ENCODE measurements around the gene NSUN2. TPM values are rescaled to one million over a fixed set of nuclear protein-coding genes. Genes with fewer than 3 reads are reported as not detected.

Gene NSUN2
- total RNA-seq, 1 donor from 2014 or later, result 34.4 TPM

- intact Hi-C loops (cut with micrococcal nuclease), result no loop called here
- Histone ChIP-seq H3K4me1 (no peaks in the 10 kb centered on the region), H3K27ac (replicated peaks) (no peak overlapping the region)
These were observed 80.2 kb downstream of the NSUN2 start for GRCh38 chr5:6552612-6553011.

GRCh38 chr5:6551955-6552313 lies 80.9 kb downstream of the NSUN2 start:
- Histone ChIP-seq H3K4me3 (no peak overlapping the region), H3K36me3 (no peaks in the 10 kb centered on the region), H3K9me3 (replicated peaks) (no peaks in the 10 kb centered on the region), H3K27ac (replicated peaks) (no peak overlapping the region), H3K4me1 (no peaks in the 10 kb centered on the region), H3K27me3 (ENCODE audit: low read depth) (peaks cover 21% of the 10 kb centered on the region)
- intact Hi-C loops (cut with micrococcal nuclease), result no loop called here
- no peak for DNase-seq
- TF ChIP-seq CTCF (IDR thresholded peaks at IDR 0.05; ENCODE audit: borderline replicate concordance), result no peak

More at GRCh38 chr5:6552612-6553011, 80.2 kb downstream of the NSUN2 start:
- no peaks in the 10 kb centered on the region for H3K36me3 ChIP-seq
- no peaks in the 10 kb centered on the region for H3K9me3 ChIP-seq (replicated peaks)
- DNase-seq, result no peak
- no peak for TF ChIP-seq CTCF (IDR thresholded peaks at IDR 0.05; ENCODE audit: borderline replicate concordance)
- no peak overlapping the region for H3K4me3 ChIP-seq
- H3K27me3 ChIP-seq (ENCODE audit: low read depth), result peaks cover 21% of the 10 kb centered on the region

DNA sequence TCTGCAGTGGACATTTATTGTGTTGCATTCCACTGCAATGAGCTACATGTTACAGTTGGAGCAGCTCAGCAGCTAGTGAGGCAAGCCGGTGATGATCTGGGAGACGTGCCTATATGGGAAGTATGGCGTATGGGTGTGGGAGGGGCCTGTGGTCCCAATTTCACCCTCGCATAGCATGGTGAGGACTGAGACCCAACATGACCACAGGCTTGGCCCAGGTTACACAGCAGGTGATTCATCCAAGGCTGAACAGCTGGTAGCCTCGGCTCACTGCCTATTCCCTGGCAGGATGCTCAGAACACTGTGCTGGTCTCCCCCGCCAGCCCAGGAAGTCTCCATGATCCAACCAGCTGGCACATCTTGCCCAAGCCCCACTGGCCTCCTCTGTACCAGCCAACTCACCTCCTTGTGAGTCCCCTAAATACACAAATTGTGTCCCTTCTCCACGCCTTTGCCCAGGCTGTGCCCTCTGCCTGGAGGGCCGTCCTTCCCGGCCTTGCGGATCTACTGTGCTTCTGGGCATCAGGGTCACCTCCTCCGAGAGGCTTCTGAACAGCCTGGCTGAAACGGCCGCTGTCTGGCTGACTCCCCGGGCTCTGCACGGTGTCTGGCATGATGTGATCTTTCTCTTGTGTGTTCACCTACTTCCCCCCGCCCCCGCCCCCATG lies 81.4 kb downstream of the NSUN2 start:
- no peak for TF ChIP-seq CTCF (IDR thresholded peaks at IDR 0.05; ENCODE audit: borderline replicate concordance)
- peaks cover 20% of the 10 kb centered on the region for H3K27me3 ChIP-seq (ENCODE audit: low read depth)
- no peaks in the 10 kb centered on the region for H3K4me1 ChIP-seq
- intact Hi-C loops (cut with micrococcal nuclease), result no loop called here
- H3K4me3 ChIP-seq, result no peak overlapping the region
- no peaks in the 10 kb centered on the region for H3K36me3 ChIP-seq
- H3K9me3 ChIP-seq (replicated peaks), result no peaks in the 10 kb centered on the region
- no peak for DNase-seq
- H3K27ac ChIP-seq (replicated peaks), result no peak overlapping the region

DNA sequence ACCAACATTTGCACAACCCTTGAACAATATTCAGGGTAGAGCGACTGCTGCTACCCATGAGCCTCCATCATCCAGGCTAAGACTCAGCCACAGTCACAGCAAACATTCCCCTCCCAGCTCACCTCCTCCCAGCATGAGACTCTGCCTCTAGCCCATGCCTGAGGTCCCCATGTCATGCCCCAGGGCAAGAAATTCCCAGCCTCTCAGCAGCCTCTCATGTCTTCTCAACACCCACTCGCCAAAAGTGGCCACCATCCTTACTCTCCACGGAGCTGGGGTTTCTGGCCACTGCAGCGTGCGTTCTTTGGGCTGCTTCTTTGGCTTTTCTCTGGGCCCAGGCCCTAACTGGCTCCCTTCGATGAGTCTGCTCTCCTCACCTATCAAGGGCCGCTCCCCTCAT lies 82.2 kb downstream of the NSUN2 start:
- no peak overlapping the region for H3K4me3 ChIP-seq
- no peak for DNase-seq
- H3K9me3 ChIP-seq (replicated peaks), result no peaks in the 10 kb centered on the region
- intact Hi-C loops (cut with micrococcal nuclease), result no loop called here
- no peak for TF ChIP-seq CTCF (IDR thresholded peaks at IDR 0.05; ENCODE audit: borderline replicate concordance)
- H3K36me3 ChIP-seq, result no peaks in the 10 kb centered on the region
- H3K27me3 ChIP-seq (ENCODE audit: low read depth), result peaks cover 15% of the 10 kb centered on the region
- H3K4me1 ChIP-seq, result peaks cover 7% of the 10 kb centered on the region
- H3K27ac ChIP-seq (replicated peaks), result no peak overlapping the region

Other genes starting within 250 kb of the NSUN2 start
- gene UBE2QL1, start 184.2 kb downstream of the NSUN2 start, total RNA-seq, result 25.5 TPM
- 2.5 TPM for gene SRD5A1, start 396 bp upstream of the NSUN2 start, total RNA-seq
- gene TENT4A, start 80.4 kb upstream of the NSUN2 start, total RNA-seq, result 9.5 TPM

Measured in left ventricle myocardium inferior (tissue), 1 donor.